Mucosa of descending colon (tissue), 3 donors: ENCODE measurements around the gene DNAJC10. TPM values are rescaled to one million over a fixed set of nuclear protein-coding genes. Genes with fewer than 3 reads are reported as not detected.

Experiments
- ATAC-seq: fragments of 200-7000 bp; cut with Tn5 transposase; one replicate; pipeline ENCODE4 v1.9.1; 2020; ENCODE audit warnings: mild to moderate bottlenecking, moderate library complexity
- DNase-seq, 3 donors: peaks; one replicate each; pipeline ENCODE4 v3.0.0-alpha.2; 2020
- H3K36me3 ChIP-seq: fragments of 200-600 bp; one replicate; pipeline ENCODE4 v1.8.0; 2021; ENCODE audit warnings: low read depth, mild to moderate bottlenecking
- H3K4me1 ChIP-seq: fragments of 200-600 bp; one replicate; pipeline ENCODE4 v1.8.0; 2021; ENCODE audit warnings: low read depth, mild to moderate bottlenecking
- H3K4me3 ChIP-seq: fragments of 200-600 bp; one replicate; pipeline ENCODE4 v1.8.0; 2021; ENCODE audit warnings: mild to moderate bottlenecking
- H3K9me3 ChIP-seq: fragments of 200-600 bp; one replicate; pipeline ENCODE4 v1.8.0; 2021; ENCODE audit warnings: mild to moderate bottlenecking
- CTCF ChIP-seq: fragments of 200-600 bp; IDR thresholded peaks from one replicate; pipeline ENCODE4 v1.8.0; 2022; ENCODE audit warnings: antibody characterized with exemption, mild to moderate bottlenecking
- intact Hi-C, 2 donors: fragments of 100-400 bp; cut with DNase I in 1 of 2; cut with micrococcal nuclease in 1 of 2; formaldehyde crosslinking; loops; one replicate each; pipeline versions ENCODE4 v1.11.0 to v1.11.1; 2022; cut with DNase I, micrococcal nuclease
- total RNA-seq, 3 donors: library from RNA; stranded (reverse); fragmentation: NEBNext Ultra II Directional in 2 of 3; extraction: Animal tissue kit (Norgen Biotek cat#: 25700) in 2 of 3; gene quantifications; one replicate each; pipeline versions ENCODE4 v1.2.1 to v1.2.4, GENCODE V29; 2021 to 2023
- donor health status: DM: no; HTN: no; CAD: no; lungs with moderate emphysema.
- donor health status: DM: no; HTN: no; CAD: no.
- donor health status: DM: no; HTN: yes; CAD: no.

DNAJC10 gene
- total RNA-seq, 3 donors from 2014 or later: 49.9 to 69.2 (median 68.4) TPM

DNA sequence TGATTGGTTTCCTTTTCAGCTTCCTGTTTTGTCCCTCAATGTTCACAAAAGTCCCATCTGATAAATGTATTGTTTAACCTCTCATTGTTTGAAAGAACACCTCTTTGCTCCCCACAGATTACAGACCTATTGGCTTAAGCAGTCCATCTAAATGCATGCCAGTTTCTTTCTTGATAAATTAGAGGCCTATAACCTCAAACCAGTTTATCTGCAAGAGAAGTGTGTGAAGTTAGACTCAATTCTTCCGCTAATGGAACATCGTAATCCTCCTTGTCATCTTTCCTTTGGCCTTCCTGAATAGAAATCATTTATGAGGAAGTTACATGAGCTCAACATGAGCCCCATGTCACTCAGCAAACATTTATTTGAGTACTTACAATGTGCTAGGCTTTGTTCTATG is 76.4 kb downstream of the DNAJC10 start:
- ATAC-seq (no peak), DNase-seq (no peak)
- Histone ChIP-seq H3K36me3 (no peaks in the 10 kb centered on the region), H3K9me3 (no peaks in the 10 kb centered on the region), H3K4me3 (no peak overlapping the region), H3K4me1 (no peaks in the 10 kb centered on the region)
- TF ChIP-seq CTCF: no peak
- intact Hi-C loops: no loop called here

GRCh38 chr2:182798736-182799135 is 82.7 kb downstream of the DNAJC10 start:
- TF ChIP-seq CTCF: no peak
- no peak for ATAC-seq
- Histone ChIP-seq H3K9me3 (no peaks in the 10 kb centered on the region), H3K36me3 (no peaks in the 10 kb centered on the region), H3K4me3 (no peak overlapping the region), H3K4me1 (no peaks in the 10 kb centered on the region)
- no peak for DNase-seq
- intact Hi-C loops: no loop called here

DNA sequence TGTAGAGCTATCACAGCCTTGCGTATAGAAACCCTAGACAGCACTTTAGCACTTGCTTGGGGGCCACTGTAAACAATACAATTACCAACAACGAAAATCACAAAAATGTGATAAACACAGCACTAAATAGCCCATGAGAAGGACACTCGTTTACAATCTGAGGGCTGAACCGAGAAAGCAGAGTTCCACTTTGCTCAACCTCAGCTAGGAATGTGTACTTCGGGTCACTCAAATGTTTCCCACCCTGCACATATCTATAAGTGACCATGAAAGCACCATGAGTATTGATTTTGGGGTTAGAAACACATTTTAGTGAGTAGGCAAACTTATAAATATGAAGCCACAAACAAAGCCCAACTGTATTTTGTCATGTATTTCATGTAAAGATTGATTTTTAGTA is 88.1 kb downstream of the DNAJC10 start:
- Histone ChIP-seq H3K4me3 (no peak overlapping the region), H3K9me3 (no peaks in the 10 kb centered on the region), H3K36me3 (no peaks in the 10 kb centered on the region), H3K4me1 (no peaks in the 10 kb centered on the region)
- no peak for TF ChIP-seq CTCF
- ATAC-seq (no peak), DNase-seq (no peak)
- intact Hi-C loops: no loop called here

DNA sequence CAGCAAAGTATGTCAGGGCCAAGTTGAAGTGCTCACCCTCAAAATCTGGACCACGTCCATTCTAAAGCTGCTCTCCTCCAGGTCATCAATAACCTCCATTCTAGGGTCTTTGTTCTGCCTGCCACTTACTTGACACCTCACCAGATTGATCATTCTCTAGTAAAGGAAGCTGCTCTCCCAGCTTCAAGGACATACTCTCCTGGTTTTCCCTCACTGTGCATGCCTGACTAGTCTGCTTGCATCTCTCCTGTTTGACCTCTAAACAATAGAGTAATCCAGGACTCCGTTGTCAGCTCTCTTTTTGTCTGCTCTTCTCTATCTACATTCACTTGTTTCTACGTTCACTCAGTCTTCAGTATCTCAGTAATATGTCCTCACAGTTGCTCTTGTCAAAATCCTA is 91.3 kb downstream of the DNAJC10 start:
- Histone ChIP-seq H3K36me3 (no peaks in the 10 kb centered on the region), H3K9me3 (no peaks in the 10 kb centered on the region), H3K4me1 (no peaks in the 10 kb centered on the region), H3K4me3 (no peak overlapping the region)
- ATAC-seq (no peak), DNase-seq (no peak)
- intact Hi-C loops: no loop called here
- no peak for TF ChIP-seq CTCF

DNA sequence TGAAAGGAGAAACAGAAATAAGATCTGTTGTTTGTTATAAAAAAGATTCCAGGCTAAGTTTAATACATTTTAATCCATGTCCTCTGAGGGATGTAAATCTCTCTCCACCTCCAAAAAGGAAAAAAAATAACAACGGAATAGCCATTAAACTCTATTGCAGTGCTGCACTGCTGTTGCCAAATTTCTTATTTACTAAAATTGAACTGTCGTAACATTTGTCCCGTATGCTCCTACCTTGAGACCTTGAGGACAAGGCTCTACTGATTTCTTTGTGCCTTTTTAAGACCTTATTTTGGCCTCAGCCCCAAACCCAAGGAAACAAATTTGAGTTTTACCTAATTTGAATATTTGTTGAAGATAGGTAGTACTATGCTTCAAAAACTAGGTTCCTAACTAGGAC is 94.0 kb downstream of the DNAJC10 start:
- no peak overlapping the region for H3K4me3 ChIP-seq
- no peaks in the 10 kb centered on the region for H3K4me1 ChIP-seq
- H3K9me3 ChIP-seq: no peaks in the 10 kb centered on the region
- no peaks in the 10 kb centered on the region for H3K36me3 ChIP-seq
- ATAC-seq (no peak), DNase-seq (no peak)
- intact Hi-C loops: no loop called here
- no peak for TF ChIP-seq CTCF

DNA sequence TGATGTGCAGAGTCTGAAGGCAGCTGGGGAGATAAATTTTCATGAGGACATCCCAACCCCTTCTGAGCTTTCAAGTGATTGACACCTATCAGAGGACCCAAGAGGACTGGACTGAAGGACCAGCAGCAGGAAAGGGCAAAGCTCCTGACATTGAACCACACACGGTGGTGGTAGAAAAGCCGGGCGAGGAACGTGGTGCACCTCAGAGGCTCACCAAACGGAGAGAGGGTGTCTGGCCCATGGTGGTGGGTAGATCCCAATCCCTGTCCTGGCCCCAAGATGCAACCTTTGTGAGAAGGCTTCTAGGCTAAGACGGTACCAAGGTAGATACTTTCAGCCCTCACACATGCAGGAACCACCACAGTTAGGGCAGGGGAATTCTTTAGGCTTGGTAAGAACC is 98.3 kb downstream of the DNAJC10 start:
- DNase-seq (no peak), ATAC-seq (no peak)
- Histone ChIP-seq H3K4me3 (no peak overlapping the region), H3K9me3 (no peaks in the 10 kb centered on the region), H3K4me1 (no peaks in the 10 kb centered on the region), H3K36me3 (no peaks in the 10 kb centered on the region)
- TF ChIP-seq CTCF: no peak
- intact Hi-C loops: no loop called here
